Thyroid gland (tissue), 4 donors: ENCODE results near the gene CCNT2. TPM values are rescaled to one million over a fixed set of nuclear protein-coding genes. Genes with fewer than 3 reads are reported as not detected.

Source experiments
- DNase-seq, 2 donors: peaks; one replicate each; pipeline ENCODE4 v3.0.0-alpha.2; 2019
- H3K27ac ChIP-seq, 3 donors: fragments of 200-600 bp; sonication (generic); 1 replicate in 2 of 3; 2 replicates in 1 of 3; pipeline ENCODE4 v1.5.1; 2016 to 2019; ENCODE audit warnings: mild to moderate bottlenecking in 1 of 3, moderate library complexity in 1 of 3
- H3K27me3 ChIP-seq: fragments of 200-600 bp; sonication (generic); one replicate; pipeline ENCODE4 v1.5.1; 2019
- H3K36me3 ChIP-seq, 2 donors: fragments of 200-600 bp; sonication (generic); one replicate each; pipeline ENCODE4 v1.5.1; 2016 to 2019
- H3K4me1 ChIP-seq, 2 donors: fragments of 200-600 bp; sonication (generic); one replicate each; pipeline ENCODE4 v1.5.1; 2017 to 2019
- H3K4me3 ChIP-seq, 3 donors: fragments of 200-600 bp; sonication (generic); replicated peaks in 1 of 3; 1 replicate in 2 of 3; 2 replicates in 1 of 3; pipeline ENCODE4 v1.5.1; 2016; ENCODE audit warnings: mild to moderate bottlenecking in 1 of 3
- H3K9me3 ChIP-seq: fragments of 200-600 bp; sonication (generic); one replicate; pipeline ENCODE4 v1.5.1; 2017
- CTCF ChIP-seq, 6 experiments: fragments of 200-600 bp in 3 of 6; fragments of 450-650 bp in 3 of 6; sonication (generic) in 3 of 6; IDR thresholded peaks; one replicate each; pipeline ENCODE4 v1.5.1; 2016 to 2019; ENCODE audit warnings: antibody characterized with exemption in 6 of 6, mild to moderate bottlenecking in 2 of 6, inconsistent platforms in 1 of 6, moderate library complexity in 1 of 6
- POLR2A ChIP-seq, 2 donors: fragments of 450-650 bp; IDR thresholded peaks; one replicate each; pipeline ENCODE4 v1.6.1; 2017; ENCODE audit warnings: antibody characterized with exemption in 2 of 2, mild to moderate bottlenecking in 2 of 2, moderate library complexity in 1 of 2
- WGBS, 2 donors: methylation state at CpG; one replicate each; pipeline ENCODE4 v1.1.5; 2017; 5-methylcytosine and 5-hydroxymethylcytosine counted together
- intact Hi-C: fragments of 100-400 bp; cut with DNase I; formaldehyde crosslinking; loops from one replicate; pipeline ENCODE4 v1.15.1; 2023
- total RNA-seq, 4 donors: library from RNA; depleted of rRNA; stranded (reverse); fragments of >200 nt; gene quantifications; one replicate each; pipeline ENCODE4 v1.2.3, GENCODE V29; 2016

CCNT2 gene
- total RNA-seq, 4 donors from 2014 or later = 40.1 to 81.8 (median 45.1) TPM

- TF ChIP-seq POLR2A (IDR thresholded peaks at IDR 0.05) (no peak), CTCF (IDR thresholded peaks at IDR 0.05) (no peak)
- WGBS, 2 donors = 96 to 98% methylated on average over 3 of the region's 3 CpGs
- Histone ChIP-seq H3K27me3 (no peaks in the 10 kb centered on the region), H3K4me1 (no peaks in the 10 kb centered on the region), H3K9me3 (no peaks in the 10 kb centered on the region), H3K36me3 (no peaks in the 10 kb centered on the region), H3K27ac (no peak overlapping the region), H3K4me3 (no peak overlapping the region)
- intact Hi-C loops = no loop called here
- no peak for DNase-seq
Observed at GRCh38 chr2:134911400-134911785, 7.2 kb upstream of the CCNT2 start.

GRCh38 chr2:134912361-134912760 lies 6.3 kb upstream of the CCNT2 start:
- TF ChIP-seq POLR2A (IDR thresholded peaks at IDR 0.05) (no peak), CTCF (IDR thresholded peaks at IDR 0.05) (no peak)
- H3K9me3 ChIP-seq = no peaks in the 10 kb centered on the region
- H3K36me3 ChIP-seq = no peaks in the 10 kb centered on the region
- no peaks in the 10 kb centered on the region for H3K27me3 ChIP-seq
- no peak for DNase-seq
- peaks cover 1 to 3% of the 10 kb centered on the region in 2 donors for H3K4me1 ChIP-seq
- H3K4me3 ChIP-seq = no peak overlapping the region
- no peak overlapping the region for H3K27ac ChIP-seq
- intact Hi-C loops = no loop called here

DNA sequence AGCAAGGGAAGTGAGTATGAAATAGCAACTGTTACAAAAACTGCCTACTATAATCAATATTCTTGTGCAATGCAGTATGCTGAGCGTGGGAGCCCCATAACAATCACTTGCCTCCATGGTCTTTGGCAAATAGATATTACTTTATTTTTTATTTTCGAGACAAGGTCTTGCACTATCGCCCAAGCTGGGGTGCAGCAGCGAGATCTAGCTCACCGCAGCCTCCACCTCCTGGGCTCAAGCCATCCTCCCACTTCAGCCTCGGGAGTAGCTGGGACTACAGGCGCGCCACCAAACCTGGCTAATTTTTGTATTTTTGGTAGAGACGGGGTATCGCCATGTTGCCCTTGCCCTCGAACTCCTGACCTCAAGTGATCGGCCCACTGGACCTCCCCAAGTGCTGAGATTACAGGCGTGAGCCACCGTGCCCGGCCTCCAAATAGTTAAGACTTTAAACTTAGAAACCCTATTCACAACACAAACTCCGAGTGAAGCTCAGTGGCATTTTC lies 1.2 kb upstream of the CCNT2 start:
- Histone ChIP-seq H3K4me1 (peaks cover 22 to 23% of the 10 kb centered on the region in 2 donors), H3K27me3 (no peaks in the 10 kb centered on the region), H3K27ac (peak overlapping the region; percentile 67 to 94 (median 87)), H3K36me3 (no peaks in the 10 kb centered on the region), H3K9me3 (no peaks in the 10 kb centered on the region), H3K4me3 (peak overlapping the region; percentile 30 to 95 (median 74))
- intact Hi-C loops = no loop called here
- TF ChIP-seq CTCF (IDR thresholded peaks at IDR 0.05) (no peak), POLR2A (IDR thresholded peaks at IDR 0.05) (no peak)
- peak; percentile 5 to 27 for DNase-seq
- 36 to 43% methylated on average over 16 of the region's 16 CpGs for WGBS, 2 donors

DNA sequence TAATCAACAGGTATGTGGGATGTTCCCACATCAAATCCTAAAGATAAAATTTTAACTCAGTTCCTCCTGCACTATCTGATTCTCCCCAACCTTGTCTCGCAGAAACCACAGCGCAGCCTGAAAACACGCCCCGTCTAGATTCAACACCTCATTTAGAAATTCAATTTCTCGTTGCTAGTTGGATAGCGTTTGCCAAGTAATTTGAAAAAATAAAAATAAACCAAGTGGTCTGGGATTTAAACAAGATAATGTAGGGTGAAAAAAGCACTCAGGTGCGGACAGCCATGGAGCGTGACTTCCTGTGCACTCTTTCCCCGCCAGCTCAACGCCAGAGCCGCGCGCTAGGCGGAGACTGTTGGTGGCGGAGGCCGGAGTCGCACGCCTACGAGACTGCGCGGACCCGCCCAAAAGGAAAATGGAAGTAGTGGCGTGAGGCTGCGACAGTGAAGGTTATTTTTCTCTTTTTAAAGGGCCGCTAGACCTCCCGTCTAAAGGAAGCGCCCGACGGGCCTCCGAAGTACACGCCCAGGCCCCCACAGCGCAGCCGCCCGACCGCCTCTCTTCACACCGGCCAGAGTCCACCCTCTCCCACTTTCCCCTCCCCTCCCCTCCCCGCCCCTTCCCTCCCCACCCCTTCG lies 615 bp upstream of the CCNT2 start:
- Histone ChIP-seq H3K36me3 (no peaks in the 10 kb centered on the region), H3K4me3 (peak overlapping the region; percentile 30 to 95 (median 74)), H3K4me1 (peaks cover 22 to 29% of the 10 kb centered on the region in 2 donors), H3K27me3 (no peaks in the 10 kb centered on the region), H3K27ac (peak overlapping the region; percentile 67 to 94 (median 87)), H3K9me3 (no peaks in the 10 kb centered on the region)
- TF ChIP-seq CTCF (IDR thresholded peaks at IDR 0.05) (peak in 4 of 6 experiments; percentile 22 to 43 (median 36)), POLR2A (IDR thresholded peaks at IDR 0.05) (peak in 1 of 2 donors; percentile 81)
- WGBS, 2 donors = 0 to 1% methylated on average over 38 of the region's 38 CpGs
- intact Hi-C loops = no loop called here
- peak; percentile 92 to 93 for DNase-seq
